A673 (cell line): ENCODE measurements around the gene ZNF821. TPM values are rescaled to one million over a fixed set of nuclear protein-coding genes. Genes with fewer than 3 reads are reported as not detected.

Source experiments
- BruUV-seq: library from RNA; stranded (reverse); fragments of 400-500 nt; replicated peaks from 2 replicates; lab custom pipeline; 2021; lab: Mats Ljungman, UMichigan
- CTCF ChIA-PET: fragments of 300-600 bp; sonication (Branson Sonifier 250); formaldehyde crosslinking; loops from one replicate; lab custom pipeline; 2022; ENCODE audit warnings: antibody characterized with exemption; lab: Charles Lee
- POLR2A ChIA-PET: fragments of 300-600 bp; sonication (Branson Sonifier 250); formaldehyde crosslinking; loops from one replicate; lab custom pipeline; 2022; ENCODE audit warnings: antibody characterized with exemption; ENCODE audit not compliant: low non-redundant PET; lab: Charles Lee
- DNase-seq: peaks from one replicate; pipeline ENCODE4 v3.0.0-alpha.2; 2015; ENCODE audit warnings: low spot score
- H3K27ac ChIP-seq: fragments of 200-600 bp; sonication (generic); 2 replicates; pipeline ENCODE4 v1.5.1; 2016; ENCODE audit warnings: mixed run types, low read depth, mild to moderate bottlenecking, mixed read lengths, antibody characterized with exemption, low read length; ENCODE audit not compliant: poor library complexity, severe bottlenecking
- H3K27me3 ChIP-seq: fragments of 200-600 bp; sonication (generic); replicated peaks from 2 replicates; pipeline ENCODE4 v1.6.1; 2017; ENCODE audit warnings: mixed run types, low read depth, mild to moderate bottlenecking, mixed read lengths, antibody characterized with exemption, low read length; ENCODE audit not compliant: insufficient read depth, poor library complexity
- H3K36me3 ChIP-seq: fragments of 200-600 bp; sonication (generic); 2 replicates; pipeline ENCODE4 v1.6.1; 2016; ENCODE audit warnings: mixed run types, mild to moderate bottlenecking, mixed read lengths, antibody characterized with exemption, low read length; ENCODE audit not compliant: insufficient read depth, poor library complexity, severe bottlenecking
- H3K4me1 ChIP-seq: fragments of 200-600 bp; sonication (generic); 2 replicates; pipeline ENCODE4 v1.6.1; 2017; ENCODE audit warnings: mixed run types, mild to moderate bottlenecking, mixed read lengths, antibody characterized with exemption, low read length; ENCODE audit not compliant: insufficient read depth, poor library complexity, severe bottlenecking
- H3K4me3 ChIP-seq: fragments of 200-600 bp; sonication (generic); 2 replicates; pipeline ENCODE4 v1.5.1; 2016; ENCODE audit warnings: low read depth, mixed run types, mild to moderate bottlenecking, mixed read lengths, low read length; ENCODE audit not compliant: poor library complexity, severe bottlenecking
- H3K9me3 ChIP-seq: fragments of 200-600 bp; sonication (generic); 2 replicates; pipeline ENCODE4 v1.6.1; 2016; ENCODE audit warnings: mixed run types, low read depth, mild to moderate bottlenecking, mixed read lengths, antibody characterized with exemption, low read length; ENCODE audit not compliant: poor library complexity, severe bottlenecking
- CTCF ChIP-seq: fragments of 300-800, 200-600 bp; sonication (generic); conservative IDR thresholded peaks from 2 replicates; pipeline ENCODE4 v1.5.1; 2017; ENCODE audit warnings: low read depth, mild to moderate bottlenecking, antibody characterized with exemption, low read length, moderate library complexity, mixed read lengths
- EZH2 ChIP-seq: fragments of 200-600 bp; sonication (generic); IDR thresholded peaks from 2 replicates; pipeline ENCODE4 v1.6.1; 2017; ENCODE audit warnings: borderline replicate concordance, low read depth, mild to moderate bottlenecking, mixed read lengths, antibody characterized with exemption, low read length; ENCODE audit not compliant: poor library complexity, severe bottlenecking
- intact Hi-C: fragments of 100-400 bp; cut with micrococcal nuclease; formaldehyde crosslinking; loops from one replicate; pipeline ENCODE4 v1.10.0; 2022; ENCODE audit not compliant: unreplicated experiment
- total RNA-seq: library from RNA; stranded (reverse); gene quantifications from 2 replicates; pipeline ENCODE4 v1.2.3, GENCODE V29; 2021

Gene ZNF821
- total RNA-seq, 1 experiment from 2014 or later: 11.1 TPM

- no peak overlapping the region for H3K4me3 ChIP-seq
- H3K4me1 ChIP-seq: peaks cover 27% of the 10 kb centered on the region
- no TSS peak for BruUV-seq
- no peak for DNase-seq
- intact Hi-C loops: no loop called here
- H3K9me3 ChIP-seq: no peaks in the 10 kb centered on the region
- ChIA-PET CTCF (interaction anchor here (0.7 kb wide), 1 partner anchor 31 kb away, joined by 3 read pairs; no protein-coding TSS in a partner anchor), POLR2A (no interaction called here)
- H3K27me3 ChIP-seq: no peaks in the 10 kb centered on the region
- peaks cover 73% of the 10 kb centered on the region for H3K36me3 ChIP-seq
- TF ChIP-seq CTCF (no peak), EZH2 (no peak)
- no peak overlapping the region for H3K27ac ChIP-seq
Observed at GRCh38 chr16:71927787-71928186, 43.8 kb upstream of the ZNF821 start.

- no peak overlapping the region for H3K27ac ChIP-seq
- ChIA-PET CTCF (interaction anchor here (0.7 kb wide), 2 partner anchors 31 to 181 kb away, joined by 3 to 7 read pairs; no protein-coding TSS in a partner anchor), POLR2A (no interaction called here)
Observed at GRCh38 chr16:71927383-71927782, 43.4 kb upstream of the ZNF821 start.

GRCh38 chr16:71924710-71925109, 40.7 kb upstream of the ZNF821 start:
- Histone ChIP-seq H3K4me3 (no peak overlapping the region), H3K36me3 (peaks cover 90% of the 10 kb centered on the region), H3K9me3 (peaks cover 3% of the 10 kb centered on the region), H3K27me3 (no peaks in the 10 kb centered on the region), H3K27ac (no peak overlapping the region), H3K4me1 (peaks cover 27% of the 10 kb centered on the region)
- BruUV-seq: no TSS peak
- TF ChIP-seq CTCF (no peak), EZH2 (no peak)
- CTCF ChIA-PET: interaction anchor here (0.6 kb wide), 1 partner anchor 41 kb away, joined by 4 read pairs; no protein-coding TSS in a partner anchor
- intact Hi-C loops: no loop called here
- POLR2A ChIA-PET: no interaction called here
- no peak for DNase-seq

More at GRCh38 chr16:71927383-71927782, 43.4 kb upstream of the ZNF821 start:
- intact Hi-C loops: no loop called here
- no TSS peak for BruUV-seq
- H3K36me3 ChIP-seq: peaks cover 77% of the 10 kb centered on the region
- peak; percentile 92 for DNase-seq
- TF ChIP-seq EZH2: no peak
- no peak for TF ChIP-seq CTCF
- H3K9me3 ChIP-seq: no peaks in the 10 kb centered on the region
- H3K27me3 ChIP-seq: no peaks in the 10 kb centered on the region
- H3K4me3 ChIP-seq: no peak overlapping the region
- H3K4me1 ChIP-seq: peaks cover 27% of the 10 kb centered on the region
